ENCODE measurements around the gene DGAT2. TPM values are rescaled to one million over a fixed set of nuclear protein-coding genes. Genes with fewer than 3 reads are reported as not detected.
"Not testable (repeated sequence)": the region's sequence is repeated elsewhere in the genome, so short reads cannot be mapped to it uniquely, and the experiment has no call there.

DGAT2 gene
- 1,000 to 10,000 TPM in 1 of 3 donors, 100 to 1,000 TPM in 2; 140 to 1,953 (median 168) TPM for polyA plus RNA-seq

GRCh38 chr11:75768112-75768908 is at the start of gene DGAT2:
TSS of gene DGAT2 (plus strand) at chr11:75768778. CDS start at chr11:75768992, 214 bp downstream.
- H3K27ac ChIP-seq (ENCODE audit: low read depth, low read length): no peak within 1 kb of the TSS
- 2 to 4% (median 3%) methylated on average over 56 to 66 of the region's 66 CpGs for WGBS, 3 donors

DNA sequence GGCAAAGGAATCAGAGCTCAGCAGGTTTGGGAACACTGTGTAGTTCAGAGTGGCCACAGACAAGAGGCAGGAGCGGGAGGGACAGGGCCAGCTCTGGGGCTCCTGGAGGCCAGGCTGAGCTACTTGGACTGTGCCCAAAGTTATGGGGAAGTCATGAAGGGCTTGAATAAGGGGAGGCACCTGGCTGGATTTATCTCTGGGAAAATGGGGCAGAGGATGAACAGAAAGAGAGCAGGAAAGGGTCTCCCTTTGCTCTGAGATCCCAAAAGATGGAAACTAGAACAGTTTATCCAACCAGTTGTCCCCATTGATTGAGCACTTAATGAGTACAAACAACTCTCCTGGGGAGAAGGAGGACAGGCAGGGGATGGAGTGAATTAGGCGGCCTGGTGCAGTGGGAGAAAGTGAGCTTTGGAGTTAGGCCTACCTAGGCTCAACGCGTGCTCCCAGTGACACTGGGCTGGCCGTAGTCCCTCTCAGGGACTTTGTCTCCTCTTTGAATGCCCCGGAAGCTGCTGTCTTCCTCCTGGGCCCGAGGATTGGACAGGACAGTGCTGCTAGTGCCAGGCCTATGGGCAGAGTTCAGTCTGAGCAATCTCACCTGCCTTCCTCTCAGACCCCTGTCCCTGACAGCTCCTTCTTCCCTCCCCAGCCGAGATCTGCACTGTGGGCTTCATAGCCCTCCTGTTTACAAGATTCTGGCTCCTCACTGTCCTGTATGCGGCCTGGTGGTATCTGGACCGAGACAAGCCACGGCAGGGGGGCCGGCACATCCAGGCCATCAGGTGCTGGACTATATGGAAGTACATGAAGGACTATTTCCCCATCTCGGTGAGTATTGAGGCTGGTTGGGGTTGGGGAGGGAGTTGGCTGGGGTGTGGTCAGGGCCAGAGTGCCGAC is 49.0 kb upstream of the DGAT2 start:
- WGBS, 3 donors: 89 to 93% (median 91%) methylated on average over 13 to 14 of the region's 14 CpGs
- H3K27ac ChIP-seq (ENCODE audit: low read depth, low read length): no peak overlapping the region

- no peak overlapping the region for H3K27ac ChIP-seq (ENCODE audit: low read depth, low read length)
- WGBS, 3 donors: 90 to 95% (median 94%) methylated on average over 6 of the region's 6 CpGs
These were observed 47.9 kb upstream of the DGAT2 start for GRCh38 chr11:75720639-75721038.

DNA sequence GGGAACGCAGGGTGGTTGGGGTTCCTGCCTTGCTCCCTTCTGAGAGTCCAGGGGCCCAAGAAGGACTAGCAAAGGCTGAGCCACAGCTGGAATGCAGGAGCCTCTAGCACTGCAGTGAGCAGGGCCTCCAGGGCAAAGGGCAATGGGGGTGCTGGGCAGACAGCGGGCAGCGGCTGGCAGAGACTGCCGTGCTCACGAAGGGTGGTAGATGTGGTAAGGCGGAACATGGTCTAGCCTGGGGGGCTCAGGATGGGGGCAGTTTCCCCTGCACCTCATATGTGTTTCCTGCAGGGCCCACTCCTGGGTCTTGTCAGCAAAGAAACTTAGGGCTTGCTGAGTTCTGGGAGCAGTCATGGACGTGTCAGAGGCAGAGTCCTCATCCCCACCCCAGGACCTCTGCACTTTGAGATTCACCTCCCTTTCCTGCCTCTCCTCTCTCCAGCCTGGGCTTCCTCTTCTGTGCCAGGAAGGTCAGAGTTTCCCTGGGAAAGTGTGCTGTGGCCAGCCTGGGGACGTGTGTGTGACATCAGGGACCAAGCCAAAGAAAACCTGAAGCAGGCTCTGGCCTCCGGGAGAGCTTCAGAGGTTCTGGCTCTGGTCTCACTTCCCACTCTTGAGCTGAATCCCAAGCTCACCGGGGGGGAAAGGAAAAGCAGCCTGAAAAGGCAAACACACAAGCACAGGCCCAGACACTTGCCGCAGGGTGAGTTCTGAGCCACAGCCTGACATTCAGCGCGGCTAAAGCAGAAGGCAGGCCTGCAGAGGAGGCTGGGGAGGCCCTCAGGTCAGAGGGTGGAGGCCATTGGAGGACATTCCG is 46.5 kb upstream of the DGAT2 start:
- H3K27ac ChIP-seq (ENCODE audit: low read depth, low read length): no peak overlapping the region
- WGBS, 3 donors: 66 to 79% (median 70%) methylated on average over 14 of the region's 14 CpGs

- H3K27ac ChIP-seq (ENCODE audit: low read depth, low read length): no peak overlapping the region
- WGBS, 3 donors: 80 to 87% (median 86%) methylated on average over 9 of the region's 9 CpGs
These were observed 45.9 kb upstream of the DGAT2 start for GRCh38 chr11:75722669-75723042.

DNA sequence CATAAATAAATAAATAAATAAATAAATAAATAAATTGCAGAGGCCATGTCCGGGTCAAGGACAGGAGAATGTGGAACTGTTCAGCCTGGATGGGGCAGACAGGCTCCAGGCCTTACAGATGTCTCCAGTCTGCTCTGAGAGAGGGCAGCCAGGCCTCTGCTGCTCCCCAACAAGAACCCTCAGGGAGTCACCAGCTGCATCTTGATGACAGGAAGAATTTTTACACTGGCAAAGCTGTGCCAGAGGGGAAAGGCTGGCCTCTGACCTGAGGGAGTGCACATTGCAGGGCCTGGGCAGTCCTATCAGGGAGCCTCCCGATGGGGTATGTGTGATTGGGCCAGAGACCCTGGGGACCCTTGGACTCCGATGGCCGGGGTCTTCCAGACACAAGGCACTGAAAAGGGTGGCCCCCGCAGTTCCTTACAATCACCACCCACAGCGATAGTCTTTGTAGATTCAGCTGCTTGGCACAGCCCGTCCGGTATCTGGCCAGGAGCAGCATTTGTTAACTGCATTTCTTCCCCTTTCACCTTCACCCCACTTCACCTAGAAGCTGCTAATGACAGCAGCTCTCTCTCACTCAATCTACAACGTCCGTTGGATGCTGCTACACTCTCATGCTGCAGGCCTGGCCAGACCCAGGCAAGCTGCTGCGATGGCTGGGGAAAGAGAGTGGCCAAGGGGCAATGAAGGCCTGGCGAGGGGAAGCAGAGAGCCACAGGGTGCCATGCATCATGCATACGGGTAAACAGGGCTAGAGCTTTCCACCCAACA is 42.8 kb upstream of the DGAT2 start:
- 56 to 85% (median 78%) methylated on average over 13 of the region's 13 CpGs for WGBS, 3 donors

DNA sequence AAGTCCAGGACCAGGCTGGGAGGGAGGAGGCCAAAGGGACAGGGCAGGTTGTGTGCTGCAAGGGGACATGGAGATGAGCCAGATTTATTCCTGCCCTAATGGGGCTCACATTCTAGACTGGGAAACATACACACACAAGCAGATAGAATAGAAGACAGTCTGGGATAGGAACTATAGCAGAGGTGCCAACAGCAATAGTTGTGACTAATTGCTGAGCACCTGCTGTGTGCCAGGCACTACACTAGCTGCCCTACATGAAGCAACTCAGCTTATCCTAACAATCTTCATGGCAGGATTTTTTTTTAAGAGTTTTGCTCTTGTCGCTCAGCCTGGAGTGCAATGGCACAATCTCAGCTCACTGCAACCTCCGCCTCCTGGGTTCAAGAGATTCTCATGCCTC is 39.6 kb upstream of the DGAT2 start:
- H3K27ac ChIP-seq (ENCODE audit: low read depth, low read length): no peak overlapping the region
- 95 to 98% (median 97%) methylated on average over 2 of the region's 2 CpGs for WGBS, 3 donors

More for the DNA sequence above, 42.8 kb upstream of the DGAT2 start:
- no peak overlapping the region for H3K27ac ChIP-seq (ENCODE audit: low read depth, low read length)

GRCh38 chr11:75731095-75731494 is 37.5 kb upstream of the DGAT2 start:
- no peak overlapping the region for H3K27ac ChIP-seq (ENCODE audit: low read depth, low read length)
- 93 to 98% (median 94%) methylated on average over 5 of the region's 5 CpGs for WGBS, 3 donors

GRCh38 chr11:75733071-75733430 is 35.5 kb upstream of the DGAT2 start:
- WGBS, 3 donors: 92 to 96% (median 93%) methylated on average over 8 of the region's 8 CpGs
- no peak overlapping the region for H3K27ac ChIP-seq (ENCODE audit: low read depth, low read length)

- 68 to 82% (median 76%) methylated on average over 5 of the region's 5 CpGs for WGBS, 3 donors
- H3K27ac ChIP-seq (ENCODE audit: low read depth, low read length): no peak overlapping the region
These were observed 35.0 kb upstream of the DGAT2 start for GRCh38 chr11:75733431-75734107.

DNA sequence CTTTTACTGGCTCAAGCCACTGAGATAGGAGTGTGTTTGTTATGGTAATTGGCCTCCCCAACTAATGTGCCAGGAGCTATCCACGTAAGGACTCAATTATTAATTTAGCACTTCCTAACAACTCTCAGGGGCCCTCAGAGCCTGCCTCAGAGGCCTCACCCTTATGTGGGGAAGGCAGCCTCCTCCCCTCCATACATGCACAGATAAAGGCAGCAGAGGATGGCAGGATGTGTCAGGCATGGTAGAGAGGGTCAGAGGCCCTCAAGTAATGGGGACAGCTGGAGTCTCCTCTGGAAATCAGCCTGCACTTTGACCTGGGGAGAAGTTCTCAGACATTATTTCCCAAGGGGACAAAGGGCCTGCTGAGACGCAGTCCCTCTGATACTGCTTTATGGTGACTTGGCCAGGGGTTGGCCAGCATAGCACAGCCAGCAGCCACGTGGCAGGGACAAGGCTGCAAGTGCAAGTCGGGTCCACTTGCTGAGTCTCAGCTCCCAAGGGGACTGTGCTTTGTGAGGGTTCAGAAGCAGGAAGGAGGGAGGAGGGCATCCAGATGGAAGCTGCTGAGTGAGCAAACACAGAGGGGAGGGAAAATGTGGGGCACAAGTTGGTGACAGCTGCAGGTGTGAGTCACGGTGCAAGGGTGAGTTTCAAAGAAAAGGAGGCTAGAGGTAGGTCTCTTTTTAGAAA is 33.9 kb upstream of the DGAT2 start:
- WGBS, 3 donors: 59 to 78% (median 76%) methylated on average over 5 of the region's 5 CpGs
- H3K27ac ChIP-seq (ENCODE audit: low read depth, low read length): no peak overlapping the region

GRCh38 chr11:75735181-75735845 is 33.3 kb upstream of the DGAT2 start:
- whole genome bisulfite sequencing, 3 donors: 88 to 92% (median 92%) methylated on average over 4 of the region's 4 CpGs

DNA sequence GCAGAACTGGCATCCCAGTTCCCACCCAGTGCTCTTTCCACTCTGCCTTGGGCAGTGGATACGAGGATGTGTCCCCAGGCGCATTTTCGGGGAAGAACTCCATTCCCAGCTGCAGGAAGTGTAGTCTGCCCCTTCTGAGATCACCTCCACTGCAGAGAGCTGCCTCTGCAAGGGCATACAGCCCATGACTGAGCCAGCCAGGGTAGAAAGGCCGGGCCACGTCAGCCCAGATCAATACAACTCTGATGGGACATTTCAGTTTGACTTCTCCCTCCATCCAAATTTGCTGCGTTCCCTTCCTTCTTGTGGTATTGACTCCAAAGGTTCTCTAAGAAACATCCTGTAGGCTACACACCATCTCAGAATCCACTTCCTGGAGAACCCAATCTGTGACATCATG is 31.3 kb upstream of the DGAT2 start:
- no peak overlapping the region for H3K27ac ChIP-seq (ENCODE audit: low read depth, low read length)
- WGBS, 3 donors: 85 to 89% (median 86%) methylated on average over 6 of the region's 6 CpGs

More at GRCh38 chr11:75735181-75735845, 33.3 kb upstream of the DGAT2 start:
- H3K27ac ChIP-seq (ENCODE audit: low read depth, low read length): no peak overlapping the region

GRCh38 chr11:75740681-75741080 is 27.9 kb upstream of the DGAT2 start:
- whole genome bisulfite sequencing, 3 donors: 87 to 97% (median 89%) methylated on average over 1 of the region's 1 CpG
- H3K27ac ChIP-seq (ENCODE audit: low read depth, low read length): no peak overlapping the region

GRCh38 chr11:75743159-75743558 is 25.4 kb upstream of the DGAT2 start:
- H3K27ac ChIP-seq (ENCODE audit: low read depth, low read length): not testable (repeated sequence)
- 85 to 96% (median 88%) methylated on average over 4 of the region's 4 CpGs for WGBS, 3 donors
